IMR-90 (cell line): ENCODE data around the gene FRMD5.

Experiments
- BHLHE40 ChIP-seq: fragments of 150-350 bp; IDR thresholded peaks from 2 replicates; pipeline ENCODE4 v1.6.1; 2016; ENCODE audit warnings: mild to moderate bottlenecking, low read depth, low read length
- CEBPB ChIP-seq: IDR thresholded peaks from 2 replicates; pipeline ENCODE4 v1.6.1; 2012; ENCODE audit warnings: low read depth, low read length, improper control_type of control experiment
- CTCF ChIP-seq: conservative IDR thresholded peaks from 2 replicates; pipeline ENCODE4 v1.5.1; 2012; ENCODE audit warnings: mild to moderate bottlenecking, low read depth, low read length, improper control_type of control experiment
- MXI1 ChIP-seq: IDR thresholded peaks from 2 replicates; pipeline ENCODE4 v1.6.1; 2012; ENCODE audit warnings: low read depth, mild to moderate bottlenecking, low read length, moderate library complexity, borderline replicate concordance
- POLR2A ChIP-seq: IDR thresholded peaks from 2 replicates; pipeline ENCODE4 v1.6.1; 2012; ENCODE audit warnings: mild to moderate bottlenecking, low read depth, low read length
- SMC3 ChIP-seq: fragments of 150-350 bp; IDR thresholded peaks from 2 replicates; pipeline ENCODE4 v1.6.1; 2016; ENCODE audit warnings: low read depth, mild to moderate bottlenecking, antibody characterized with exemption, low read length, moderate library complexity
- USF2 ChIP-seq: fragments of 150-350 bp; IDR thresholded peaks from 2 replicates; pipeline ENCODE4 v1.6.1; 2017; ENCODE audit warnings: mild to moderate bottlenecking, antibody characterized with exemption, low read length, low read depth

GRCh38 chr15:43943511-43943910 lies 251.6 kb downstream of the FRMD5 start:
- no peak for TF ChIP-seq CEBPB
- no peak for TF ChIP-seq CTCF
- TF ChIP-seq SMC3 = no peak
- no peak for TF ChIP-seq POLR2A
- no peak for TF ChIP-seq USF2
- no peak for TF ChIP-seq BHLHE40
- TF ChIP-seq MXI1 = no peak
